GM12878 (cell line): Measurements from ENCODE around the gene ABR.

Experiments
- CTCF ChIP-seq, 3 experiments: IDR thresholded peaks in 2 of 3; conservative IDR thresholded peaks in 1 of 3; 2 replicates each; pipeline ENCODE4 v1.5.1; 2011; ENCODE audit warnings: low read depth in 3 of 3, low read length in 3 of 3, mild to moderate bottlenecking in 3 of 3, control low read depth in 2 of 3, moderate library complexity in 2 of 3, inconsistent platforms in 1 of 3, mixed read lengths in 1 of 3; ENCODE audit not compliant: control insufficient read depth in 2 of 3, insufficient read depth in 1 of 3; ENCODE audit errors: extremely low read depth in 1 of 3
- EZH2 ChIP-seq: IDR thresholded peaks from 2 replicates; pipeline ENCODE4 v1.6.1; 2012; ENCODE audit warnings: low read depth, mild to moderate bottlenecking, control low read depth, inconsistent platforms, low read length, borderline replicate concordance; ENCODE audit not compliant: control insufficient read depth
- POLR2A ChIP-seq: IDR thresholded peaks from 2 replicates; pipeline ENCODE4 v1.6.1; 2011; ENCODE audit warnings: low read depth, mild to moderate bottlenecking, low read length
- RELA ChIP-seq: fragments of 450-650 bp; IDR thresholded peaks from 2 replicates; pipeline ENCODE4 v1.8.0; 2014; ENCODE audit warnings: borderline replicate concordance; ENCODE audit not compliant: partially characterized antibody
- ZNF384 ChIP-seq: IDR thresholded peaks from 2 replicates; pipeline ENCODE4 v1.6.1; 2012; ENCODE audit warnings: low read depth, mild to moderate bottlenecking, low read length, improper control_type of control experiment, borderline replicate concordance

DNA sequence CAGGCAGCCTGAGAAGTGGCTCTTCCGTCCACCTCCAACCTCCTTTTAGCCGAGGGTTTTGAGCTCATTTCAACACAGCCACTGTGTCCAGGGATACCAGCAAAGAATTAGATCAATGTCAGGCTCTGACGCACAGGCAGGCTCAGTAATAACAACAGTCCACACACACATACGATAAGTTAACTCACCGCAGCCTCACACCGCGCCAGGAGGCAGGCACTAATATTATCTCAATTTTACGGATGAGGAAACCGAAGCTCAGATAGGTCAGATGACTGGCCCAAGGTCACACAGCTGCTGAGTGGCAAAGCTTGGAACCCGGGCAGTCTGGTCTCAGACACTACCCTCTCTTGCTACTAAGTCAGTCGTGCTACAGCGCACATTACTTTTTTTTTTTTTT is 22.9 kb downstream of the ABR start:
- TF ChIP-seq POLR2A (no peak), EZH2 (no peak), CTCF (IDR thresholded peaks at IDR 0.05 in 2 of 3, conservative IDR thresholded peaks at IDR 0.05 in 1 of 3; ENCODE audit: control insufficient read depth in 2 of 3, extremely low read depth in 1 of 3, insufficient read depth in 1 of 3, low read depth in 3 of 3, low read length in 3 of 3) (no peak), ZNF384 (no peak), RELA (no peak)
